ENCODE data around the gene ISL2.

Gene ISL2

GRCh38 chr15:76368122-76368621 lies 31.6 kb downstream of the ISL2 start:
- Histone ChIP-seq H3K27me3 (replicated peaks) (no peaks in the 10 kb centered on the region), H3K36me3 (replicated peaks) (no peaks in the 10 kb centered on the region), H3K4me3 (ENCODE audit: low read depth, low read length) (no peak overlapping the region), H3K27ac (no peak overlapping the region)
- no peak for DNase-seq
- no peak for TF ChIP-seq CTCF (IDR thresholded peaks at IDR 0.05; ENCODE audit: low read depth, low read length, missing control alignments)
- in situ Hi-C loops (cut with HindIII; ENCODE audit: low pct_ligation_motif_present, low sequenced_read_pairs), result no loop called here

- H3K4me3 ChIP-seq (ENCODE audit: low read depth, low read length), result no peak overlapping the region
- in situ Hi-C loops (cut with HindIII; ENCODE audit: low pct_ligation_motif_present, low sequenced_read_pairs), result no loop called here
- no peak for TF ChIP-seq CTCF (IDR thresholded peaks at IDR 0.05; ENCODE audit: low read depth, low read length, missing control alignments)
- no peak overlapping the region for H3K27ac ChIP-seq
- no peaks in the 10 kb centered on the region for H3K27me3 ChIP-seq (replicated peaks)
- DNase-seq, result no peak
- H3K36me3 ChIP-seq (replicated peaks), result no peaks in the 10 kb centered on the region
These were observed 39.5 kb downstream of the ISL2 start for GRCh38 chr15:76376029-76376428.

DNA sequence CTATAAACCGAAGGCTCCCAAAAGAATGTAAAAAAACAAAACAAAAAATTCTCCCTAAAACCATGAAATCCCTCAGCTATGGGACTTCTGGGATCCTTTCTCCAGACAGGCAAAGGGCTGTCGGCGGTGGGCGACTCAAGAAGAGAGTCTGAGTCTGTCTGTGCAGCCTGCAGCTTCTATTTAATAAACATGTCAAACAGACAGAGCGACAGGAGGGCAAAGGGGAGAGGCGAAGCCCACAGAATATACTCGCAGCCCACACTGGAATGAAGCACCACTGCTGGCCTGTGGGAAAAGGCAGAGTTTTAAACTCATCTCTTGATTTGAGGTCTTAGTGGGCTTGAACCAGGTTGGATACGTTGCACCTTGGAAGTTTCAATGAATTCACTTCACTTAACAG lies 40.2 kb downstream of the ISL2 start:
- no peak for TF ChIP-seq CTCF (IDR thresholded peaks at IDR 0.05; ENCODE audit: low read depth, low read length, missing control alignments)
- Histone ChIP-seq H3K36me3 (replicated peaks) (no peaks in the 10 kb centered on the region), H3K27ac (no peak overlapping the region), H3K27me3 (replicated peaks) (no peaks in the 10 kb centered on the region), H3K4me3 (ENCODE audit: low read depth, low read length) (no peak overlapping the region)
- no peak for DNase-seq
- in situ Hi-C loops (cut with HindIII; ENCODE audit: low pct_ligation_motif_present, low sequenced_read_pairs), result no loop called here

DNA sequence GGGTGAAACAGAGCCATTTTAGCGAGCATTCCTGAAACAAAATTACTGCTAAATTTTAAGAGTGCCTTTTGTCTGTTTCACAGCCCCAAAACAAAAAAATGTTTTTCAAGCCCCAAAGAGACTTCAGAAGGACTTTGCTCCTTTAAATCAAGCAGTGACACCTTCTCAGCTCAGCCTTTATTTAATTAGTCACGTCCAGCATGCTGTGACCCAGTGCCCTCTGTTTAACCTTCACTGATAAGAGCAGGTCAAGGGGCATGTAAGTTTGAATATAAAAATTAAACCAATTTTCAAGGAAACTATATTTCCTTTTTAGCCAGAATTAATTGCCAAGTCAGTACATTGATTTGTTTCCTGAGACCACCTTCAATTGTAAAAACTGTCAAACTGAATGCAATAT lies 40.6 kb downstream of the ISL2 start:
- TF ChIP-seq CTCF (IDR thresholded peaks at IDR 0.05; ENCODE audit: low read depth, low read length, missing control alignments), result no peak
- Histone ChIP-seq H3K36me3 (replicated peaks) (no peaks in the 10 kb centered on the region), H3K4me3 (ENCODE audit: low read depth, low read length) (no peak overlapping the region), H3K27me3 (replicated peaks) (no peaks in the 10 kb centered on the region), H3K27ac (no peak overlapping the region)
- in situ Hi-C loops (cut with HindIII; ENCODE audit: low pct_ligation_motif_present, low sequenced_read_pairs), result no loop called here
- no peak for DNase-seq

DNA sequence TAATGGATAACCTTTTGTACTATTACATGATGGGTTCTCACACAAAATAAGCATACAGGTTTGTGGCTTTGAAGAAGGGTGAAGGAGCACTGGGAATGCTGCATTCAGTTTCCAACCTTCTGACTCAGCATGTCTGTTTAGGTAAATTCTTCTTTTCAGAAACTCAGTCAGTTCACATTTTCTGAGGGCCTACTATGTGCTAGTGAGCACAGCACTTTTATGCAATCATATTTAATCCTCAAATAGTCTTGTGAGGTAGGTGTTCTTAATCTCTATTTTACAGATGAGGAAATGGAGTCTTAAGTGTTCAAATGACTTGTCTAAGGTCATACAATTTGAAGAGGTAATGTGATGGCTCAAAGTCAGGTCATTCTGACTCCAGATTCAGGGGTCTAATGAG lies 41.2 kb downstream of the ISL2 start:
- in situ Hi-C loops (cut with HindIII; ENCODE audit: low pct_ligation_motif_present, low sequenced_read_pairs), result no loop called here
- no peak for TF ChIP-seq CTCF (IDR thresholded peaks at IDR 0.05; ENCODE audit: low read depth, low read length, missing control alignments)

GRCh38 chr15:76378691-76379090 lies 42.1 kb downstream of the ISL2 start:
- no peak for TF ChIP-seq CTCF (IDR thresholded peaks at IDR 0.05; ENCODE audit: low read depth, low read length, missing control alignments)

More for the DNA sequence above, 41.2 kb downstream of the ISL2 start:
- H3K4me3 ChIP-seq (ENCODE audit: low read depth, low read length), result no peak overlapping the region
- no peak overlapping the region for H3K27ac ChIP-seq
- DNase-seq, result no peak
- no peaks in the 10 kb centered on the region for H3K36me3 ChIP-seq (replicated peaks)
- no peaks in the 10 kb centered on the region for H3K27me3 ChIP-seq (replicated peaks)

More at GRCh38 chr15:76378691-76379090, 42.1 kb downstream of the ISL2 start:
- in situ Hi-C loops (cut with HindIII; ENCODE audit: low pct_ligation_motif_present, low sequenced_read_pairs), result no loop called here
- H3K27me3 ChIP-seq (replicated peaks), result no peaks in the 10 kb centered on the region
- H3K27ac ChIP-seq, result no peak overlapping the region
- H3K4me3 ChIP-seq (ENCODE audit: low read depth, low read length), result no peak overlapping the region
- DNase-seq, result no peak
- no peaks in the 10 kb centered on the region for H3K36me3 ChIP-seq (replicated peaks)
